ENCODE results near the gene PIBF1. TPM values are rescaled to one million over a fixed set of nuclear protein-coding genes. Genes with fewer than 3 reads are reported as not detected.
"Not testable (repeated sequence)": the region's sequence is repeated elsewhere in the genome, so short reads cannot be mapped to it uniquely, and the experiment has no call there.

PIBF1 gene
- total RNA-seq, 2 experiments from 2014 or later, result 19.1 to 21.8 TPM

GRCh38 chr13:72845148-72845547, 63.2 kb downstream of the PIBF1 start:
- H3K4me1 Mint-ChIP-seq, CTCF ChIA-PET, H3K4me3 Mint-ChIP-seq, H3K27me3 Mint-ChIP-seq, H3K9me3 Mint-ChIP-seq, POLR2A ChIA-PET, H3K27ac Mint-ChIP-seq, DNase-seq: not testable (repeated sequence)
- peaks cover 40% of the 10 kb centered on the region for H3K36me3 Mint-ChIP-seq (ENCODE audit: low read depth)

GRCh38 chr13:72849571-72849970, 67.6 kb downstream of the PIBF1 start:
- ChIA-PET POLR2A (no interaction called here), CTCF (no interaction called here)
- peaks cover 36% of the 10 kb centered on the region for H3K36me3 Mint-ChIP-seq (ENCODE audit: low read depth)
- H3K4me1 Mint-ChIP-seq, result peaks cover 2% of the 10 kb centered on the region
- no peak for DNase-seq
- H3K27ac Mint-ChIP-seq, result no peak overlapping the region
- no peak overlapping the region for H3K4me3 Mint-ChIP-seq
- no peaks in the 10 kb centered on the region for H3K9me3 Mint-ChIP-seq
- H3K27me3 Mint-ChIP-seq, result no peaks in the 10 kb centered on the region

- no peak overlapping the region for H3K4me3 Mint-ChIP-seq
- no peaks in the 10 kb centered on the region for H3K27me3 Mint-ChIP-seq
- DNase-seq, result no peak
- ChIA-PET CTCF (interaction anchor here (1.2 to 1.7 kb wide), 2 partner anchors 11 to 15 kb away, joined by 3 to 6 read pairs; no protein-coding TSS in a partner anchor), POLR2A (no interaction called here)
- no peaks in the 10 kb centered on the region for H3K9me3 Mint-ChIP-seq
- peaks cover 24% of the 10 kb centered on the region for H3K36me3 Mint-ChIP-seq (ENCODE audit: low read depth)
- H3K27ac Mint-ChIP-seq, result no peak overlapping the region
- peaks cover 2% of the 10 kb centered on the region for H3K4me1 Mint-ChIP-seq
Measured at GRCh38 chr13:72850959-72851677, 69.2 kb downstream of the PIBF1 start.

- POLR2A ChIA-PET, result no interaction called here
- Mint-ChIP-seq H3K27ac (no peak overlapping the region), H3K9me3 (no peaks in the 10 kb centered on the region), H3K36me3 (ENCODE audit: low read depth) (peaks cover 23% of the 10 kb centered on the region), H3K4me3 (no peak overlapping the region), H3K4me1 (peaks cover 2% of the 10 kb centered on the region), H3K27me3 (no peaks in the 10 kb centered on the region)
- no peak for DNase-seq
- CTCF ChIA-PET, result interaction anchor here (1.7 kb wide), 1 partner anchor 15 kb away, joined by 3 read pairs; no protein-coding TSS in a partner anchor
Measured at GRCh38 chr13:72851678-72852014, 69.7 kb downstream of the PIBF1 start.

- Mint-ChIP-seq H3K27me3 (no peaks in the 10 kb centered on the region), H3K4me1 (peaks cover 2% of the 10 kb centered on the region), H3K36me3 (ENCODE audit: low read depth) (peaks cover 19% of the 10 kb centered on the region), H3K4me3 (no peak overlapping the region), H3K27ac (no peak overlapping the region), H3K9me3 (no peaks in the 10 kb centered on the region)
- CTCF ChIA-PET, result no interaction called here
- no peak for DNase-seq
- POLR2A ChIA-PET, result interaction anchor here (0.7 kb wide), 1 partner anchor 279 kb away, joined by 3 read pairs; no protein-coding TSS in a partner anchor
Measured at GRCh38 chr13:72852207-72852606, 70.3 kb downstream of the PIBF1 start.

- Mint-ChIP-seq H3K27ac (no peak overlapping the region), H3K27me3 (no peaks in the 10 kb centered on the region), H3K4me3 (no peak overlapping the region), H3K9me3 (no peaks in the 10 kb centered on the region), H3K4me1 (peaks cover 2% of the 10 kb centered on the region), H3K36me3 (ENCODE audit: low read depth) (peaks cover 18% of the 10 kb centered on the region)
- ChIA-PET CTCF (interaction anchor here (1.5 kb wide), 1 partner anchor 13 kb away, joined by 5 read pairs; no protein-coding TSS in a partner anchor), POLR2A (interaction anchor here (0.7 kb wide), 1 partner anchor 278 kb away, joined by 3 read pairs; no protein-coding TSS in a partner anchor)
- DNase-seq, result no peak
Measured at GRCh38 chr13:72853000-72853399, 71.1 kb downstream of the PIBF1 start.

- CTCF ChIA-PET, result no interaction called here
- peaks cover 11% of the 10 kb centered on the region for H3K4me1 Mint-ChIP-seq
- no peaks in the 10 kb centered on the region for H3K27me3 Mint-ChIP-seq
- H3K27ac Mint-ChIP-seq, result peak overlapping the region; percentile 17
- POLR2A ChIA-PET, result no interaction called here
- H3K9me3 Mint-ChIP-seq, result no peaks in the 10 kb centered on the region
- peaks cover 23% of the 10 kb centered on the region for H3K36me3 Mint-ChIP-seq (ENCODE audit: low read depth)
- DNase-seq, result no peak
- H3K4me3 Mint-ChIP-seq, result no peak overlapping the region
Measured at GRCh38 chr13:72864142-72865011, 82.4 kb downstream of the PIBF1 start.

- Mint-ChIP-seq H3K4me3 (no peak overlapping the region), H3K36me3 (ENCODE audit: low read depth) (peaks cover 26% of the 10 kb centered on the region), H3K4me1 (peaks cover 10% of the 10 kb centered on the region), H3K27ac (no peak overlapping the region), H3K9me3 (no peaks in the 10 kb centered on the region), H3K27me3 (no peaks in the 10 kb centered on the region)
- POLR2A ChIA-PET, result interaction anchor here (0.6 kb wide), 1 partner anchor 17 kb away, joined by 3 read pairs; no protein-coding TSS in a partner anchor
- no peak for DNase-seq
- CTCF ChIA-PET, result no interaction called here
Measured at GRCh38 chr13:72868229-72868628, 86.3 kb downstream of the PIBF1 start.

GRCh38 chr13:72875233-72875632, 93.3 kb downstream of the PIBF1 start:
- POLR2A ChIA-PET, result no interaction called here
- H3K36me3 Mint-ChIP-seq (ENCODE audit: low read depth), result peaks cover 34% of the 10 kb centered on the region
- H3K9me3 Mint-ChIP-seq, result peaks cover 10% of the 10 kb centered on the region
- CTCF ChIA-PET, result no interaction called here
- no peak overlapping the region for H3K27ac Mint-ChIP-seq
- DNase-seq, result no peak
- H3K27me3 Mint-ChIP-seq, result no peaks in the 10 kb centered on the region
- H3K4me3 Mint-ChIP-seq, result no peak overlapping the region
- H3K4me1 Mint-ChIP-seq, result peaks cover 4% of the 10 kb centered on the region

- Mint-ChIP-seq H3K9me3 (peaks cover 7% of the 10 kb centered on the region), H3K36me3 (ENCODE audit: low read depth) (peaks cover 13% of the 10 kb centered on the region), H3K27ac (no peak overlapping the region), H3K4me1 (no peaks in the 10 kb centered on the region), H3K27me3 (no peaks in the 10 kb centered on the region), H3K4me3 (no peak overlapping the region)
- ChIA-PET CTCF (no interaction called here), POLR2A (no interaction called here)
- DNase-seq, result no peak
Measured at GRCh38 chr13:72884101-72884500, 102.2 kb downstream of the PIBF1 start.

GRCh38 chr13:72886272-72887067, 104.5 kb downstream of the PIBF1 start:
- POLR2A ChIA-PET, result no interaction called here
- no peaks in the 10 kb centered on the region for H3K9me3 Mint-ChIP-seq
- CTCF ChIA-PET, result interaction anchor here (1.3 kb wide), 1 partner anchor 46 kb away, joined by 3 read pairs; no protein-coding TSS in a partner anchor
- no peak overlapping the region for H3K27ac Mint-ChIP-seq
- no peaks in the 10 kb centered on the region for H3K4me1 Mint-ChIP-seq
- H3K27me3 Mint-ChIP-seq, result no peaks in the 10 kb centered on the region
- no peak for DNase-seq
- H3K4me3 Mint-ChIP-seq, result no peak overlapping the region
- peaks cover 9% of the 10 kb centered on the region for H3K36me3 Mint-ChIP-seq (ENCODE audit: low read depth)

- H3K36me3 Mint-ChIP-seq (ENCODE audit: low read depth), result peaks cover 6% of the 10 kb centered on the region
- POLR2A ChIA-PET, result no interaction called here
- no peaks in the 10 kb centered on the region for H3K27me3 Mint-ChIP-seq
- CTCF ChIA-PET, result no interaction called here
- no peaks in the 10 kb centered on the region for H3K9me3 Mint-ChIP-seq
- H3K27ac Mint-ChIP-seq, result no peak overlapping the region
- DNase-seq, result no peak
- no peak overlapping the region for H3K4me3 Mint-ChIP-seq
- no peaks in the 10 kb centered on the region for H3K4me1 Mint-ChIP-seq
Measured at GRCh38 chr13:72889495-72889894, 107.6 kb downstream of the PIBF1 start.

- CTCF ChIA-PET, result no interaction called here
Measured at GRCh38 chr13:72890546-72890945, 108.6 kb downstream of the PIBF1 start.

More at GRCh38 chr13:72890546-72890945, 108.6 kb downstream of the PIBF1 start:
- Mint-ChIP-seq H3K4me3 (no peak overlapping the region), H3K36me3 (ENCODE audit: low read depth) (peaks cover 7% of the 10 kb centered on the region), H3K4me1 (no peaks in the 10 kb centered on the region), H3K27me3 (no peaks in the 10 kb centered on the region), H3K27ac (no peak overlapping the region), H3K9me3 (no peaks in the 10 kb centered on the region)
- DNase-seq, result no peak
- POLR2A ChIA-PET, result no interaction called here
